H1 (cell line): ENCODE data around the gene ASB1.

ENCODE experiments used
- CHD2 ChIP-seq: IDR thresholded peaks from 2 replicates; pipeline ENCODE4 v1.6.1; 2012; ENCODE audit warnings: low read length, improper control_type of control experiment
- CTCF ChIP-seq, 3 experiments: IDR thresholded peaks; 1 replicate in 2 of 3; 2 replicates in 1 of 3; pipeline versions ENCODE4 v1.5.1 to v1.6.1; 2011; ENCODE audit warnings: low read length in 3 of 3, mild to moderate bottlenecking in 3 of 3, inconsistent platforms in 2 of 3, low read depth in 1 of 3, moderate library complexity in 1 of 3; ENCODE audit not compliant: insufficient read depth in 1 of 3; ENCODE audit errors: control extremely low read depth in 1 of 3
- EZH2 ChIP-seq: fragments of 200-600 bp; sonication (generic); IDR thresholded peaks from 2 replicates; pipeline ENCODE4 v1.7.1; 2012; ENCODE audit warnings: low read depth, mild to moderate bottlenecking, moderate library complexity, low read length, inconsistent platforms; ENCODE audit not compliant: severe bottlenecking
- POLR2A ChIP-seq, 2 experiments: IDR thresholded peaks; 1 replicate in 1 of 2; 2 replicates in 1 of 2; pipeline ENCODE4 v1.6.1; 2011; ENCODE audit warnings: low read depth in 2 of 2, low read length in 2 of 2, mild to moderate bottlenecking in 2 of 2; ENCODE audit errors: control extremely low read depth in 1 of 2
- RXRA ChIP-seq: IDR thresholded peaks from 2 replicates; pipeline ENCODE4 v1.6.1; 2011; ENCODE audit warnings: low read depth, mild to moderate bottlenecking, low read length, moderate library complexity; ENCODE audit not compliant: insufficient read depth
- SP1 ChIP-seq: IDR thresholded peaks from 2 replicates; pipeline ENCODE4 v1.6.1; 2011; ENCODE audit warnings: low read depth, low read length
- TCF12 ChIP-seq: IDR thresholded peaks from 2 replicates; pipeline ENCODE4 v1.6.1; 2011; ENCODE audit warnings: low read depth, mild to moderate bottlenecking, low read length
- USF2 ChIP-seq: IDR thresholded peaks from 2 replicates; pipeline ENCODE4 v1.6.1; 2011; ENCODE audit warnings: low read length, improper control_type of control experiment
- ZNF274 ChIP-seq: IDR thresholded peaks from 2 replicates; pipeline ENCODE4 v1.7.0; 2012; ENCODE audit warnings: low read length, borderline replicate concordance; ENCODE audit errors: extremely low read depth

- TF ChIP-seq EZH2 (no peak), RXRA (no peak), TCF12 (no peak), POLR2A (IDR thresholded peaks at IDR 0.05; ENCODE audit: control extremely low read depth in 1 of 2, low read depth in 2 of 2, low read length in 2 of 2) (no peak), CTCF (IDR thresholded peaks at IDR 0.05; ENCODE audit: control extremely low read depth in 1 of 3, insufficient read depth in 1 of 3, low read depth in 1 of 3, low read length in 3 of 3) (no peak), CHD2 (no peak), USF2 (no peak), ZNF274 (no peak), SP1 (no peak)
Observed at GRCh38 chr2:238418196-238418998, 8.3 kb upstream of the ASB1 start.
